K562 (cell line): ENCODE data around the gene CLDN7. TPM values are rescaled to one million over a fixed set of nuclear protein-coding genes. Genes with fewer than 3 reads are reported as not detected.

ENCODE experiments used
- ATF1 ChIP-seq, 2 experiments: fragments of 450-650 bp in 1 of 2; IDR thresholded peaks; 2 replicates each; pipeline ENCODE4 v1.6.1; 2016; ENCODE audit warnings: missing compliant biosample characterization in 1 of 2, missing genetic modification characterization in 1 of 2
- CXXC5 ChIP-seq: fragments of 250-450 bp; sonication (Bioruptor Pico); IDR thresholded peaks from 2 replicates; pipeline ENCODE4 v1.8.0; 2022; ENCODE audit warnings: inconsistent platforms, mild to moderate bottlenecking, moderate library complexity
- E2F3 ChIP-seq: fragments of 250-450 bp; sonication (Bioruptor Pico); IDR thresholded peaks from 2 replicates; pipeline ENCODE4 v1.4.0; 2020; ENCODE audit warnings: mild to moderate bottlenecking
- ETV5 ChIP-seq: sonication (generic); formaldehyde crosslinking; IDR thresholded peaks from 2 replicates; pipeline ENCODE4 v1.4.0; 2020; ENCODE audit warnings: low read depth, mild to moderate bottlenecking, missing genetic modification reagents
- MLLT1 ChIP-seq, 2 experiments: fragments of 450-650 bp; IDR thresholded peaks; 2 replicates each; pipeline ENCODE4 v1.6.1; 2016
- POLR2B ChIP-seq: fragments of 450-650 bp; IDR thresholded peaks from 2 replicates; pipeline ENCODE4 v1.6.1; 2018; ENCODE audit warnings: low read depth; ENCODE audit not compliant: partially characterized antibody
- POLR3A ChIP-seq: IDR thresholded peaks from 2 replicates; pipeline ENCODE4 v1.6.1; 2011; ENCODE audit warnings: borderline replicate concordance, mild to moderate bottlenecking, moderate library complexity; ENCODE audit not compliant: insufficient read length, insufficient read depth; ENCODE audit errors: extremely low read depth
- RBFOX2 ChIP-seq: fragments of 200-400 bp; formaldehyde crosslinking; IDR thresholded peaks from 2 replicates; pipeline ENCODE4 v1.6.1; 2017; ENCODE audit warnings: low read depth, mild to moderate bottlenecking, low read length, moderate library complexity
- SMAD4 ChIP-seq: fragments of 250-450 bp; sonication (Bioruptor Pico); conservative IDR thresholded peaks from 2 replicates; pipeline ENCODE4 v1.8.0; 2021; ENCODE audit warnings: inconsistent platforms, mild to moderate bottlenecking, moderate library complexity
- SRSF3 ChIP-seq: fragments of 200-400 bp; formaldehyde crosslinking; IDR thresholded peaks from 2 replicates; pipeline ENCODE4 v1.6.1; 2016; ENCODE audit warnings: mild to moderate bottlenecking, low read length, moderate library complexity; ENCODE audit not compliant: insufficient read depth
- STAT6 ChIP-seq: sonication (generic); formaldehyde crosslinking; IDR thresholded peaks from 2 replicates; pipeline ENCODE4 v1.8.1; 2023; ENCODE audit warnings: mild to moderate bottlenecking, missing genetic modification reagents
- SUPT5H ChIP-seq: fragments of 450-650 bp; IDR thresholded peaks from 2 replicates; pipeline ENCODE4 v1.6.1; 2016
- TEAD1 ChIP-seq, 2 experiments: fragments of 450-650 bp in 1 of 2; sonication (generic) in 1 of 2; formaldehyde crosslinking; IDR thresholded peaks; 2 replicates each; pipeline versions ENCODE4 v1.4.0 to v1.8.0; 2020 to 2022; ENCODE audit warnings: mild to moderate bottlenecking in 2 of 2, missing genetic modification reagents in 1 of 2
- ZBED1 ChIP-seq: IDR thresholded peaks from 2 replicates; pipeline ENCODE4 v1.6.1; 2014
- ZNF165 ChIP-seq: fragments of 250-450 bp; sonication (Bioruptor Pico); IDR thresholded peaks from 2 replicates; pipeline ENCODE4 v1.4.0; 2020; ENCODE audit warnings: borderline replicate concordance
- ZNF75A ChIP-seq: fragments of 450-650 bp; formaldehyde crosslinking; IDR thresholded peaks from 2 replicates; pipeline ENCODE4 v1.4.0; 2020; ENCODE audit warnings: mild to moderate bottlenecking
- ZNF766 ChIP-seq: fragments of 200-800 bp; sonication (Bioruptor generic); conservative IDR thresholded peaks from 2 replicates; pipeline ENCODE4 v1.6.1; 2016; ENCODE audit warnings: missing genetic modification characterization, missing compliant biosample characterization
- polyA plus RNA-seq, 8 experiments: library from polyadenylated mRNA; depleted of rRNA in 4 of 8; stranded (reverse) in 5 of 8; unstranded in 3 of 8; fragments of >200 nt; fragmentation: Nextera tagmentation in 2 of 8; fragmentation: Illumina TruSeq in 1 of 8; extraction: Ambion mirVana in 2 of 8; extraction: Trizol in 1 of 8; gene quantifications; 2 replicates each; pipeline versions ENCODE4 v1.2.1 to v1.2.3, GENCODE V29; 2011 to 2014; ENCODE audit warnings: inconsistent platforms in 1 of 8, missing spikeins in 1 of 8
- total RNA-seq, 7 experiments: library from RNA; depleted of rRNA in 6 of 7; stranded (reverse); fragments of >200 nt in 6 of 7; fragmentation: Illumina TruSeq in 2 of 7; extraction: Trizol in 2 of 7; gene quantifications; 2 replicates each; pipeline versions ENCODE4 v1.2.1 to v1.2.3, GENCODE V29; 2011 to 2021; ENCODE audit warnings: low replicate concordance in 1 of 7
- TF ChIP-seq, protein P1 (sequence below): fragments of 450-650 bp; IDR thresholded peaks from 2 replicates; pipeline ENCODE4 v1.6.1; 2018; ENCODE audit warnings: mild to moderate bottlenecking, low read depth; ENCODE audit not compliant: partially characterized antibody
- TF ChIP-seq, protein P2 (sequence below): fragments of 450-650 bp; IDR thresholded peaks from one replicate; pipeline ENCODE4 v1.6.1; 2018; ENCODE audit warnings: mild to moderate bottlenecking, moderate library complexity; ENCODE audit not compliant: partially characterized antibody

CLDN7 gene
- total and polyA plus RNA-seq, 9 of the 15 experiments (the other 6 are each of a cell fraction or from before 2014, with no cell fraction given), result 2.2 to 14.5 (median 7.6) TPM

- TF ChIP-seq CXXC5 (CRISPR knock-in tag) (peak; percentile 53), POLR2B (peak; percentile 63), SUPT5H (peak; percentile 70), E2F3 (no peak), STAT6 (CRISPR knock-in tag) (no peak), RBFOX2 (peak; percentile 82), TEAD1 (CRISPR knock-in tag; IDR thresholded peaks at IDR 0.05) (no peak), ATF1 (CRISPR knock-in tag; IDR thresholded peaks at IDR 0.05) (no peak), ATF1 (tag; IDR thresholded peaks at IDR 0.05) (peak; percentile 42; the same call in 1 of the 2 replicates), POLR3A (no peak), ZBED1 (0 out of 2 replicates have a peak, but pooled peaks have one; percentile 5), ZNF75A (no peak), SRSF3 (no peak), ETV5 (peak; percentile 76; the same call in 1 of the 2 replicates), ZNF766 (CRISPR knock-in tag) (peak; percentile 74), ZNF165 (CRISPR knock-in tag) (no peak), SMAD4 (CRISPR knock-in tag) (no peak), MLLT1 (IDR thresholded peaks at IDR 0.05) (0 out of 4 replicates have a peak, but pooled peaks of 1 of the 2 experiments have one; percentile 30)
- TF ChIP-seq, protein P1, sequence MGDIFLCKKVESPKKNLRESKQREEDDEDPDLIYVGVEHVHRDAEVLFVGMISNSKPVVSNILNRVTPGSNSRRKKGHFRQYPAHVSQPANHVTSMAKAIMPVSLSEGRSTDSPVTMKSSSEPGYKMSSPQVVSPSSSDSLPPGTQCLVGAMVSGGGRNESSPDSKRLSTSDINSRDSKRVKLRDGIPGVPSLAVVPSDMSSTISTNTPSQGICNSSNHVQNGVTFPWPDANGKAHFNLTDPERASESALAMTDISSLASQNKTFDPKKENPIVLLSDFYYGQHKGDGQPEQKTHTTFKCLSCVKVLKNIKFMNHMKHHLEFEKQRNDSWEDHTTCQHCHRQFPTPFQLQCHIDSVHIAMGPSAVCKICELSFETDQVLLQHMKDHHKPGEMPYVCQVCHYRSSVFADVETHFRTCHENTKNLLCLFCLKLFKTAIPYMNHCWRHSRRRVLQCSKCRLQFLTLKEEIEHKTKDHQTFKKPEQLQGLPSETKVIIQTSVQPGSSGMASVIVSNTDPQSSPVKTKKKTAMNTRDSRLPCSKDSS, result no peak
- TF ChIP-seq, protein P2, sequence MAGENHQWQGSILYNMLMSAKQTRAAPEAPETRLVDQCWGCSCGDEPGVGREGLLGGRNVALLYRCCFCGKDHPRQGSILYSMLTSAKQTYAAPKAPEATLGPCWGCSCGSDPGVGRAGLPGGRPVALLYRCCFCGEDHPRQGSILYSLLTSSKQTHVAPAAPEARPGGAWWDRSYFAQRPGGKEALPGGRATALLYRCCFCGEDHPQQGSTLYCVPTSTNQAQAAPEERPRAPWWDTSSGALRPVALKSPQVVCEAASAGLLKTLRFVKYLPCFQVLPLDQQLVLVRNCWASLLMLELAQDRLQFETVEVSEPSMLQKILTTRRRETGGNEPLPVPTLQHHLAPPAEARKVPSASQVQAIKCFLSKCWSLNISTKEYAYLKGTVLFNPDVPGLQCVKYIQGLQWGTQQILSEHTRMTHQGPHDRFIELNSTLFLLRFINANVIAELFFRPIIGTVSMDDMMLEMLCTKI, result no peak
These were observed 22.9 kb downstream of the CLDN7 start, which contains the start of gene PHF23 (continued) for GRCh38 chr17:7239091-7240027.
